Adrenal gland (tissue), 12 donors: ENCODE results near the gene COL12A1. TPM values are rescaled to one million over a fixed set of nuclear protein-coding genes. Genes with fewer than 3 reads are reported as not detected.

Experiments used
- DNase-seq, 7 donors: peaks; one replicate each; pipeline ENCODE4 v3.0.0-alpha.2; 2019 to 2020
- H3K27ac ChIP-seq, 5 donors: fragments of 200-600 bp; sonication (generic) in 4 of 5; 1 replicate in 3 of 5; 2 replicates in 2 of 5; pipeline versions ENCODE4 v1.5.1 to v1.8.0; 2016 to 2020; ENCODE audit warnings: mild to moderate bottlenecking in 1 of 5
- H3K27me3 ChIP-seq: fragments of 200-600 bp; 2 replicates; pipeline ENCODE4 v1.8.0; 2021
- H3K36me3 ChIP-seq, 2 donors: fragments of 200-600 bp; replicated peaks in 1 of 2; 1 replicate in 1 of 2; 2 replicates in 1 of 2; pipeline versions ENCODE4 v1.5.1 to v1.8.0; 2018 to 2022
- H3K4me1 ChIP-seq, 2 donors: fragments of 200-600 bp; replicated peaks in 1 of 2; 1 replicate in 1 of 2; 2 replicates in 1 of 2; pipeline versions ENCODE4 v1.5.1 to v1.8.0; 2018 to 2021
- H3K4me3 ChIP-seq, 4 donors: fragments of 200-600 bp; sonication (generic) in 3 of 4; one replicate each; pipeline ENCODE4 v1.5.1; 2016 to 2018
- H3K9me3 ChIP-seq, 3 donors: fragments of 200-600 bp; sonication (generic) in 1 of 3; replicated peaks in 1 of 3; 1 replicate in 2 of 3; 2 replicates in 1 of 3; pipeline versions ENCODE4 v1.5.1 to v1.8.0; 2016 to 2021
- CTCF ChIP-seq, 6 experiments: fragments of 450-650 bp in 4 of 6; fragments of 200-600 bp in 2 of 6; sonication (generic) in 1 of 6; IDR thresholded peaks; 1 replicate in 5 of 6; 2 replicates in 1 of 6; pipeline versions ENCODE4 v1.5.1 to v1.8.0; 2016 to 2021; ENCODE audit warnings: antibody characterized with exemption in 6 of 6, mild to moderate bottlenecking in 2 of 6, moderate library complexity in 1 of 6
- POLR2A ChIP-seq, 2 donors: fragments of 450-650 bp; IDR thresholded peaks; one replicate each; pipeline ENCODE4 v1.6.1; 2017; ENCODE audit warnings: antibody characterized with exemption in 2 of 2, mild to moderate bottlenecking in 2 of 2, moderate library complexity in 1 of 2
- WGBS, 4 donors: extraction: QIAGEN DNeasy Blood & Tissue Kit in 2 of 4; methylation state at CpG; one replicate each; pipeline versions ENCODE4 v1.1.5 to v1.1.7; 2013 to 2017; 5-methylcytosine and 5-hydroxymethylcytosine counted together
- intact Hi-C, 2 donors: fragments of 100-400 bp; cut with DNase I; formaldehyde crosslinking; loops; one replicate each; pipeline versions ENCODE4 v1.14.1 to v1.15.0; 2022 to 2023
- polyA plus RNA-seq, 3 donors: library from polyadenylated mRNA; stranded (reverse); fragments of 200-250 nt in 2 of 3; fragments of 350-450 nt in 1 of 3; fragmentation: Illumina TruSeq in 1 of 3; extraction: RNeasy Lipid Tissue Mini Kit (QIAGEN cat#74804) in 1 of 3; gene quantifications; one replicate each; pipeline ENCODE4 v1.2.3, GENCODE V29; 2013 to 2014
- total RNA-seq, 9 donors: library from RNA; depleted of rRNA in 4 of 9; stranded (reverse); fragments of >200 nt in 4 of 9; fragments of 120-200 nt in 1 of 9; fragmentation: NEBNext Ultra II Directional in 1 of 9; extraction: Animal tissue kit (Norgen Biotek cat#: 25700) in 1 of 9; gene quantifications; one replicate each; pipeline versions ENCODE4 v1.1.0 to v1.2.4, GENCODE V29; 2013 to 2023
- donor health status: healthy with polysubstance abuse.
- donor health status: Bipolar disorder and iron deficiency.
- donor health status: DM: yes; HTN: yes; CAD: no.
- donor health status: DM: no; HTN: no; CAD: no.
- donor health status: DM: no; HTN: no; CAD: no.
- donor health status: DM: yes; HTN: yes; CAD: no.

Gene COL12A1
- total and polyA plus RNA-seq, 12 donors: 13.0 to 106 (median 54.2) TPM

- H3K27ac ChIP-seq: no peak overlapping the region
- intact Hi-C loops: no loop called here
- H3K36me3 ChIP-seq: no peaks in the 10 kb centered on the region
- peaks cover 0 to 5% (median 0%) of the 10 kb centered on the region in 3 donors for H3K9me3 ChIP-seq
- TF ChIP-seq CTCF (IDR thresholded peaks at IDR 0.05): no peak
- no peak for TF ChIP-seq POLR2A (IDR thresholded peaks at IDR 0.05)
- H3K4me1 ChIP-seq: no peaks in the 10 kb centered on the region
- H3K4me3 ChIP-seq: no peak overlapping the region
- DNase-seq: no peak
- no peaks in the 10 kb centered on the region for H3K27me3 ChIP-seq
Measured at GRCh38 chr6:75158176-75158575, 47.7 kb downstream of the COL12A1 start.

GRCh38 chr6:75157336-75157735 lies 48.5 kb downstream of the COL12A1 start:
- intact Hi-C loops: no loop called here
- Histone ChIP-seq H3K36me3 (no peaks in the 10 kb centered on the region), H3K27me3 (no peaks in the 10 kb centered on the region), H3K9me3 (peaks cover 0 to 5% (median 0%) of the 10 kb centered on the region in 3 donors), H3K4me3 (no peak overlapping the region), H3K4me1 (no peaks in the 10 kb centered on the region), H3K27ac (no peak overlapping the region)
- WGBS, 4 donors: 9 to 24% (median 17%) methylated on average over 2 of the region's 2 CpGs
- TF ChIP-seq CTCF (IDR thresholded peaks at IDR 0.05) (no peak), POLR2A (IDR thresholded peaks at IDR 0.05) (no peak)
- DNase-seq: no peak

GRCh38 chr6:75156186-75156878 lies 49.5 kb downstream of the COL12A1 start:
- WGBS, 4 donors: 73 to 79% (median 77%) methylated on average over 8 of the region's 8 CpGs
- TF ChIP-seq CTCF (IDR thresholded peaks at IDR 0.05) (no peak), POLR2A (IDR thresholded peaks at IDR 0.05) (no peak)
- no peak overlapping the region for H3K4me3 ChIP-seq
- H3K27ac ChIP-seq: no peak overlapping the region
- intact Hi-C loops: no loop called here
- no peaks in the 10 kb centered on the region for H3K4me1 ChIP-seq
- no peak for DNase-seq
- H3K9me3 ChIP-seq: peaks cover 0 to 5% (median 0%) of the 10 kb centered on the region in 3 donors
- H3K27me3 ChIP-seq: peaks cover 4% of the 10 kb centered on the region
- no peaks in the 10 kb centered on the region for H3K36me3 ChIP-seq

- intact Hi-C loops: no loop called here
- Histone ChIP-seq H3K4me3 (no peak overlapping the region), H3K36me3 (no peaks in the 10 kb centered on the region), H3K9me3 (peaks cover 0 to 5% (median 0%) of the 10 kb centered on the region in 3 donors), H3K27me3 (peaks cover 4% of the 10 kb centered on the region), H3K27ac (no peak overlapping the region), H3K4me1 (no peaks in the 10 kb centered on the region)
- TF ChIP-seq CTCF (IDR thresholded peaks at IDR 0.05): no peak
- TF ChIP-seq POLR2A (IDR thresholded peaks at IDR 0.05): no peak
- no peak for DNase-seq
- WGBS, 4 donors: 38 to 55% (median 46%) methylated on average over 5 of the region's 5 CpGs
Measured at GRCh38 chr6:75155631-75156030, 50.2 kb downstream of the COL12A1 start.
